ENCODE data around the gene TUBB1.

DNA sequence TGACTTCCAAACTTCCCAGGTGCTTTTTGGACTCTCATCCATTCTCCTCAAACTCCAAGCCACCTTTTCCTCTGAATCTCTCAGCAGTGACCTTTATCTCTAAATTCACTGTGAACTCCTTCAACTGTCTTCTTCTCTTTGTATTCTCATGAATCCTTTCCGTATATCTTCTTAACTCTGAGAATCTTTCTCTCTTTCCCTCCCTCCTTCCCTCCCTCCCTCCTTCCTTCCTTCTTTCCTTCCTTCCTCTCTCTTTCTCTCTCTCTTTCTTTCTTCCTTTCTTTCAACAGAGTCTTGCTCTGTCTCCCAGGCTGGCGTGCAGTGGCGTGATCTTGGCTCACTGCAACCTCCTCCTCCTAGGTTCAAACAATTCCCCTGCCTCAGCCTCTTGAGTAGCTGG lies 27.6 kb downstream of the TUBB1 start:
- TF ChIP-seq POLR2A (IDR thresholded peaks at IDR 0.05; ENCODE audit: low read length) (no peak), GATA1 (IDR thresholded peaks at IDR 0.05; ENCODE audit: low read depth, low read length) (no peak)
